Kidney (tissue), 14 donors: ENCODE measurements around the gene MICAL2. TPM values are rescaled to one million over a fixed set of nuclear protein-coding genes. Genes with fewer than 3 reads are reported as not detected.
A peak's percentile ranks its signal among the peaks of the same experiment; 100 is the strongest.

Experiments used
- DNase-seq, 5 donors: peaks; one replicate each; pipeline ENCODE4 v3.0.0-alpha.2; 2013 to 2020
- FAIRE-seq: peaks from 2 replicates; lab custom pipeline; 2012; peaks lifted over from hg19 to GRCh38; lab: Jason Lieb, UNC
- H3K27ac ChIP-seq, 2 donors: one replicate each; pipeline ENCODE4 v1.7.0; 2013; ENCODE audit warnings: low read depth in 2 of 2, low read length in 2 of 2, inconsistent platforms in 1 of 2
- H3K27me3 ChIP-seq: one replicate; pipeline ENCODE4 v1.7.1; 2013; ENCODE audit warnings: low read length, inconsistent platforms; ENCODE audit not compliant: control insufficient read depth, insufficient read depth
- H3K36me3 ChIP-seq, 3 donors: one replicate each; pipeline versions ENCODE4 v1.7.0 to v1.7.1; 2013; ENCODE audit warnings: low read length in 3 of 3, control low read depth in 1 of 3, inconsistent platforms in 1 of 3; ENCODE audit not compliant: insufficient read depth in 3 of 3, control insufficient read depth in 2 of 3
- H3K4me1 ChIP-seq, 3 donors: one replicate each; pipeline versions ENCODE4 v1.7.0 to v1.7.1; 2013; ENCODE audit warnings: low read length in 3 of 3, inconsistent platforms in 1 of 3, low read depth in 1 of 3; ENCODE audit not compliant: control insufficient read depth in 2 of 3, insufficient read depth in 2 of 3
- H3K4me3 ChIP-seq, 3 donors: one replicate each; pipeline versions ENCODE4 v1.7.0 to v1.8.1; 2013; ENCODE audit warnings: low read length in 3 of 3, control low read depth in 1 of 3, inconsistent platforms in 1 of 3
- H3K9ac ChIP-seq, 3 donors: one replicate each; pipeline versions ENCODE4 v1.7.0 to v1.7.1; 2013; ENCODE audit warnings: low read length in 3 of 3, control low read depth in 1 of 3, inconsistent platforms in 1 of 3
- H3K9me3 ChIP-seq, 3 donors: one replicate each; pipeline versions ENCODE4 v1.7.0 to v1.7.1; 2013; ENCODE audit warnings: low read length in 3 of 3, control low read depth in 1 of 3, inconsistent platforms in 1 of 3; ENCODE audit not compliant: control insufficient read depth in 2 of 3, insufficient read depth in 1 of 3
- intact Hi-C: fragments of 100-400 bp; cut with DNase I; formaldehyde crosslinking; loops from one replicate; pipeline ENCODE4 v1.11.1; 2022
- polyA plus RNA-seq: library from polyadenylated mRNA; stranded (reverse); fragments of 350-450 nt; fragmentation: Illumina TruSeq; extraction: RNeasy Lipid Tissue Mini Kit (QIAGEN cat#74804); gene quantifications from one replicate; pipeline ENCODE4 v1.2.3, GENCODE V29; 2014; ENCODE audit warnings: low read depth, low replicate concordance; ENCODE audit not compliant: insufficient read depth
- total RNA-seq: library from RNA; stranded (reverse); fragmentation: NEBNext Ultra II Directional; extraction: Animal tissue kit (Norgen Biotek cat#: 25700); gene quantifications from one replicate; pipeline ENCODE4 v1.2.1, GENCODE V29; 2021
- TF ChIP-seq, protein P1 (sequence below): IDR thresholded peaks from 3 replicates; pipeline ENCODE4 v1.5.1; 2012; ENCODE audit warnings: mild to moderate bottlenecking, moderate library complexity, borderline replicate concordance; ENCODE audit not compliant: insufficient read depth; ENCODE audit errors: extremely low read depth
- donor health status: control.
- donor health status: control.
- donor health status: control.
- donor health status: control.
- donor health status: control.
- donor health status: DM: yes; HTN: yes; CAD: no.
- donor health status: Normal renal cell carcinoma (clear cell type).

Gene MICAL2
- total and polyA plus RNA-seq, 2 donors from 2014 or later, result 7.8 to 64.5 TPM

DNA sequence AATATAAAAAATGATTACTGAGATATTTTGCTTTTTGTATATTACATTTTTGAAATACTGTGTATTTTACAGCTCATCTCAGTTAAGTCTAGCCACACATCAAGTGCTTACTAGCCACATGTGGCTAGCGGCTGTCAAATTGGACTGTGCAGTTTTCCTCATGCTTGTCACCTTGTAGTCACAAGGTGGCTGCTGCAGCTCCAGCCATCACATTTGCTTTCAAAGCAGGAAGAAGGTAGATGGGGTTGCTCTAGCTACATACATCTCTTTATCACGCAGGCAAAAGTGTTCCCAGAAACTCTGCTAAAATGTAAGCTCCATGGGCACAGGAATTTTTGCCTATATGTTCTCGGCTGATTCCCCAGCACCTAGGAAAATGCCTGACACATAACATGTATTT is 61.5 kb downstream of the MICAL2 start:
- DNase-seq (peak in 1 of 5 donors; percentile 5), FAIRE-seq (no peak)

DNA sequence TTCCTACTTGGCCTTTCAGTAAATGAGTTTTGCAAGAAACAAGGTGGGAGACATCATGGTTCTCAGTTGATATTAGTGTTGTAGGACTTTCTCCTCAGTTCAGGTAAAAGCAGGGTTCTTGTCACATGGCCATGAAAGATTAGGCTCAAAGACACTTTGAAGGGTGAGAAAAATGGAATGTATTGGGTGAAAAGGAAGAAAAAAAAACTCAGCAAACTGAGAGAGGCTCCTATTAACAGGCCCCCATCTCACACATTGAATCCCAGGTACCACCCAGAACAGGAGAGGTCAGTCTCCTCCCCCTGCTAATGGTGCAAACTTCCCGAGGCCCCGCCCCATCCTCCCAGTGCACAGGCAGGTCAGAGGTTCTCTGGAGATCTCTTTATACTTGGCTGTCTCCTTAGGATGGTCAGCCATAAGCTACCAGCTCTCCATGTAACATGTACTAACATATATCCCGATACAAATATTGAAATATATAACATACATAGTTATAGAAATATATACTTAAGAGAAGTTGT is 62.2 kb downstream of the MICAL2 start:
- H3K9me3 ChIP-seq, result no peaks in the 10 kb centered on the region
- intact Hi-C loops, result no loop called here
- no peaks in the 10 kb centered on the region for H3K27me3 ChIP-seq
- TF ChIP-seq, protein P1, sequence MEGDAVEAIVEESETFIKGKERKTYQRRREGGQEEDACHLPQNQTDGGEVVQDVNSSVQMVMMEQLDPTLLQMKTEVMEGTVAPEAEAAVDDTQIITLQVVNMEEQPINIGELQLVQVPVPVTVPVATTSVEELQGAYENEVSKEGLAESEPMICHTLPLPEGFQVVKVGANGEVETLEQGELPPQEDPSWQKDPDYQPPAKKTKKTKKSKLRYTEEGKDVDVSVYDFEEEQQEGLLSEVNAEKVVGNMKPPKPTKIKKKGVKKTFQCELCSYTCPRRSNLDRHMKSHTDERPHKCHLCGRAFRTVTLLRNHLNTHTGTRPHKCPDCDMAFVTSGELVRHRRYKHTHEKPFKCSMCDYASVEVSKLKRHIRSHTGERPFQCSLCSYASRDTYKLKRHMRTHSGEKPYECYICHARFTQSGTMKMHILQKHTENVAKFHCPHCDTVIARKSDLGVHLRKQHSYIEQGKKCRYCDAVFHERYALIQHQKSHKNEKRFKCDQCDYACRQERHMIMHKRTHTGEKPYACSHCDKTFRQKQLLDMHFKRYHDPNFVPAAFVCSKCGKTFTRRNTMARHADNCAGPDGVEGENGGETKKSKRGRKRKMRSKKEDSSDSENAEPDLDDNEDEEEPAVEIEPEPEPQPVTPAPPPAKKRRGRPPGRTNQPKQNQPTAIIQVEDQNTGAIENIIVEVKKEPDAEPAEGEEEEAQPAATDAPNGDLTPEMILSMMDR, result no peak
- H3K27ac ChIP-seq, result no peak overlapping the region
- H3K4me1 ChIP-seq, result peaks cover 0 to 5% (median 0%) of the 10 kb centered on the region in 3 donors
- FAIRE-seq (no peak), DNase-seq (peak in 1 of 5 donors; percentile 11)
- H3K4me3 ChIP-seq, result no peak overlapping the region
- no peak overlapping the region for H3K9ac ChIP-seq
- no peaks in the 10 kb centered on the region for H3K36me3 ChIP-seq

More for the DNA sequence above, 61.5 kb downstream of the MICAL2 start:
- Histone ChIP-seq H3K36me3 (no peaks in the 10 kb centered on the region), H3K9ac (no peak overlapping the region), H3K4me3 (no peak overlapping the region), H3K27ac (no peak overlapping the region), H3K4me1 (peaks cover 0 to 5% (median 0%) of the 10 kb centered on the region in 3 donors), H3K9me3 (no peaks in the 10 kb centered on the region), H3K27me3 (no peaks in the 10 kb centered on the region)
- intact Hi-C loops, result no loop called here
- TF ChIP-seq, protein P1, result no peak

DNA sequence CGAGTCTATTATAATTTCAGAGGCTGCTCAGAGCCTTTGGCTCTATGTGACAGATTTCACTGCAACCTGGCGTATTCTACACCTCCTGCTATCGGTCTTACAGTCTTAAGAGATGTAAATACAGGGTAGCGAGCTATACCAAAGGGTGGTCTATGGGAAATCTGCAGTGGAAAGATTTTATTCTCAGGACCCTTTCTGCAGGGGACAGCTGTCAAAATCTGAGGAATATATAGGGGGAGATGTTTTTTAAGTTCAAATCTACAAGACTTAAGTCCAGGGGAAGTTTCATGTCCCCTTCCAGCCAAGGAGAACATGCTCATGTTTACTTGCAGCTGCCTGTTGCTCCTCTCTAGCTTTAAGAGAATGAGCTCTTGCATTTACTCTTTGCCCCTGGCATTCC is 62.7 kb downstream of the MICAL2 start:
- H3K9ac ChIP-seq, result no peak overlapping the region
- DNase-seq (no peak), FAIRE-seq (no peak)
- no peak overlapping the region for H3K4me3 ChIP-seq
- TF ChIP-seq, protein P1, result no peak
- H3K9me3 ChIP-seq, result no peaks in the 10 kb centered on the region
- peaks cover 0 to 3% (median 0%) of the 10 kb centered on the region in 3 donors for H3K4me1 ChIP-seq
- H3K36me3 ChIP-seq, result no peaks in the 10 kb centered on the region
- intact Hi-C loops, result no loop called here
- no peak overlapping the region for H3K27ac ChIP-seq
- H3K27me3 ChIP-seq, result no peaks in the 10 kb centered on the region

DNA sequence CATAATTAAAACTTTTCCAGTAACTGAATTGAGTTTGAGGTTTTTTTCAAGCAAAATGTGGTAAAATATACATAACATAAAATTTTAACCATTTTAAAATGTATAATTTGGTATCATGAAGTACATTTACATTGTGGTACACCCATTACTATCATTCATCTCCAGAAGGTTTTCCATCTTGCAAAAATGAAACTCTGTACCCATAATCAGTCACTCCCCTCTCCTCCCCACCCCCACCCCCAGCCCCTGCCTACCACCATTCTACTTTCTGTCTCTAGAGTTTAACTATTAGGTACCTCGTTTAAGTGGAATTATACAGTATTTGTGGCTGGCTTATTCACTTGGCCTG is 63.7 kb downstream of the MICAL2 start:
- intact Hi-C loops, result no loop called here
- Histone ChIP-seq H3K4me3 (no peak overlapping the region), H3K27ac (no peak overlapping the region), H3K27me3 (no peaks in the 10 kb centered on the region), H3K4me1 (peaks cover 0 to 3% (median 0%) of the 10 kb centered on the region in 3 donors), H3K9me3 (no peaks in the 10 kb centered on the region), H3K36me3 (no peaks in the 10 kb centered on the region), H3K9ac (no peak overlapping the region)
- FAIRE-seq, result no peak
- no peak for DNase-seq
- TF ChIP-seq, protein P1, result no peak
